ENCODE data around the gene GP1BA.

GP1BA gene

DNA sequence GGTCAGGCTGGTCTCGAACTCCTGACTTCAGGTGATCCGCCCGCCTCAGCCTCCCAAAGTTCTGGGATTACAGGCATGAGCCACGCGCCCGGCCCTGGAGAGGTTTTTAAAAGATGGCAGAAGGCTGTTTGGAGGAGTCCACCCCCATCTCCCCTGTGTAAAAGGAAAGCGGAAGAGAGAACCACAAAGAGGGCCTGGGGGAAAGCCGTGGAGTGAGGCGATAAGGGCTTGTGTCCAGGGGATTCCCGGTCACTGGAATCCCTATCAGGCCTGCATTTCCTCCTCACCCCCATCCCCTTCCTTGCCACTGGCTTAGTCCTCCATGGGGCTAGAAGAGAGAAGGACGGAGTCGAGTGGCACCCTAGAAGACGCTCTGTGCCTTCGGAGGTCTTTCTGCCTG is at the start of gene GP1BA:
Gene GP1BA (plus strand): TSS at position 315 of the 400 bp plus-strand sequence. CDS start 328 bp downstream, outside the sequence.
- DNase-seq (ENCODE audit: low read depth): no peak

DNA sequence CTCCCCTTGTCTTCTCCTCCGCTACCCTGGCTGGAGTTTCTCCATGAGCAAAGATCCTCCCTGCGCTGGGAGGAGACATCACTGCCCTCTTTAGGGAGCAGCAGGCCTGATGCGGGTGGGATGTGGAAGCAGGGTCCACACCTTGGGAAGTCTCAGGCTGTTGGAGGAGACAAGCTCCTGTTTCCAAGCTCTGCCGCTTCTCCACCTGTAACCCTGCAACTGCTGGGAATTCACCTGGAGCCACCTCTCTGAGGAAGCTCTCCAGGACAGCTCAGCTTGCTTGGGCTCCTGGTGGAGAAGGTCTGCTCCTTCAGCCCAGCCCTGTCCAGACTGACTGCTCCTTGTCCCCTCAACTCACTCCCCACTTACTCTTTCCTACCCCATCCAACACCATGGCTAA is 47.6 kb upstream of the GP1BA start:
- no peak for DNase-seq (ENCODE audit: low read depth)

DNA sequence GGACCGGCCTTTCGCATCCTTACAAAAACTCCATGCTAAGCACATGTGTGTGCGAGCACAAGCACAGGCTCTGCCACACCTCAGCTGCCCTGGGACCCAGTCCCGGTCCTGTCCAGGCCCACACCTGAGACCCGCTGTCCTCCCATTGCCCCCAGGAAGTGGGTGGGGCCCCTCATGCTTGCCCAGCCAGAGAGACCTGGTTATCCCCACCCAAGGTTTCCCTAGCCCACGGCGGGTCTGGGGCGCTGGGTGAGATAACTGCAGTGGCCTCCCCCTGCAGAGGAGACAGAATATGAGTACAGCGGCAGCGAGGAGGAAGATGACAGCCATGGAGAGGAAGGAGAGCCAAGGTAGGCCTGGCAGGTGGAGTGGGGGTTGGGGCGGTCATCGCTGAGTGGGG is 45.2 kb upstream of the GP1BA start:
- DNase-seq (ENCODE audit: low read depth): no peak

DNA sequence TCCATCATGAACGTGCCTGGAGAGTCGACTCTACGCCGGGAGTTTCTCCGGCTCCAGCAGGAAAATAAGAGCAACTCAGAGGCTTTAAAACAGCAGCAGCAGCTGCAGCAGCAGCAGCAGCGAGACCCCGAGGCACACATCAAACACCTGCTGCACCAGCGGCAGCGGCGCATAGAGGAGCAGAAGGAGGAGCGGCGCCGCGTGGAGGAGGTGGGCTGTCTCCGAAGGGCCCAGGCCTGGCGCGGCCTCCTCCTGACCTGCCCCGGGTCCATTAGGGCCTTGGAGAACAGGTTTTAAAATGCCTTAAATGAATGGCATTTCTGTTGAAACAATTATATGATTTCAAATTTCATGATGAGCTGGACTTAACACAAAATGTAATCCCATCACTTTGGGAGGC is 44.5 kb upstream of the GP1BA start:
- DNase-seq (ENCODE audit: low read depth): no peak

DNA sequence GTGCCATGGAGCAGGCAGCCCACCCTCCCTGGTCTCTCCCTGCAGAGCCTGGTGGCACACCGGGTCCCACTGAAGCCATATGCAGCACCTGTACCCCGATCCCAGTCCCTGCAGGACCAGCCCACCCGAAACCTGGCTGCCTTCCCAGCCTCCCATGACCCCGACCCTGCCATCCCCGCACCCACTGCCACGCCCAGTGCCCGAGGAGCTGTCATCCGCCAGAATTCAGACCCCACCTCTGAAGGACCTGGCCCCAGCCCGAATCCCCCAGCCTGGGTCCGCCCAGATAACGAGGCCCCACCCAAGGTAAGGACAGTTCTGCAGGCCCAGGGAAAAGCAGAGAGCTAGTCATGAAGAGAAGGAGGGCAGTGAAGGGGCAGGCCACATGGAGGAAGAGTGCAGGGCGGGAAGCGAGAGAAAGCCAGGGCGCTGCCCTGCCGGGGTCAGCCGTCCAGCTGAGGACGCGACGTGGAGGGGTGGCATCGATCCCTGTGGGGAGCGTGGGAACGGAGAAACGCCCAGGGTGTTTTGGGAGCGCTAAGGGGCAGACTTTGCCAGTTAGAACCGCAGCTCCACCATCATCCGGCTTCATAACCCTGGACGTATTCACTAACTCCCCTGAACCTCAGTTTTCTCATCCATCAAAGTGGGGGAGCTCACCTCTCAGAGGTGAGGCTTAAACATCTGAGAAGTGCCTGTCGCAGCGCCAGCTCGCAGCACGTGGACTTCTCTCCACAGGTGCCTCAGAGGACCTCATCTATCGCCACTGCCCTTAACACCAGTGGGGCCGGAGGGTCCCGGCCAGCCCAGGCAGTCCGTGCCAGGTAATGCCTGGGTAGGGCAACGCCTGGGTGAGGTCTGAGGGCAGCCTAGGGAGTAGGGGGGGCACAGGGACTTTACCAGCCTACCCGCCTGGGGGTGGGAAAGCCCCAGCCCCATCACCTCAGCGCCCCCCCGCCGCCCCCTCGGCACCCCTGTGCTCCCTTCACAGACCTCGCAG is 40.4 kb upstream of the GP1BA start:
- no peak for DNase-seq (ENCODE audit: low read depth)

DNA sequence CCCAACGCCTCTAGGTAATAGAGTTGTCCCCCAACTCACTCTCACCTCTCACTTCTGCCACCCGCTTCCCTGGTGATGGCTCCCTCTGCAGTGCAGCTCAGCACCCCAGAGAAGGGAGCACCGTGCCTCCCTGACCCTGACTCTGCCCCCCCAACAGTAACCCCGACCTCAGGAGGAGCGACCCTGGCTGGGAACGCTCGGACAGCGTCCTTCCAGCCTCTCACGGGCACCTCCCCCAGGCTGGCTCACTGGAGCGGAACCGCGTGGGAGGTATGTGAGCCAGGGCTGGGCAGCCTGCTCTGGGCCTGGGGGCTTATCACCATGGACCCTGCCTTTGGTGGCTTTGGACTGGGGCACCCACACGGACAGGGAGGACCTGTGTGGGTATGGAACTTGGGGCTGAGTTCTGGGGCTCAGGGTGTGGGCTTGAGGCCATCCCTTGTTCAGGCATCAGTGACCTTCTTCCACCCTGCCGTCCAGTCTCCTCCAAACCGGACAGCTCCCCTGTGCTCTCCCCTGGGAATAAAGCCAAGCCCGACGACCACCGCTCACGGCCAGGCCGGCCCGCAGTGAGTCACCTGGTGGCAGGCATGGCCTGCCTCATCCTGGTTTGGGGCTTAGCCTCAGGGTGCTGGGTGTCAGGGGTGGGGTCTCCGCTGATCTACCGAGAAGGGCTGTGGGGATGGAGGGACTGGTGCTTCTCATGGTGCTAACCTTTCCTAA is 39.4 kb upstream of the GP1BA start:
- DNase-seq (ENCODE audit: low read depth): no peak

DNA sequence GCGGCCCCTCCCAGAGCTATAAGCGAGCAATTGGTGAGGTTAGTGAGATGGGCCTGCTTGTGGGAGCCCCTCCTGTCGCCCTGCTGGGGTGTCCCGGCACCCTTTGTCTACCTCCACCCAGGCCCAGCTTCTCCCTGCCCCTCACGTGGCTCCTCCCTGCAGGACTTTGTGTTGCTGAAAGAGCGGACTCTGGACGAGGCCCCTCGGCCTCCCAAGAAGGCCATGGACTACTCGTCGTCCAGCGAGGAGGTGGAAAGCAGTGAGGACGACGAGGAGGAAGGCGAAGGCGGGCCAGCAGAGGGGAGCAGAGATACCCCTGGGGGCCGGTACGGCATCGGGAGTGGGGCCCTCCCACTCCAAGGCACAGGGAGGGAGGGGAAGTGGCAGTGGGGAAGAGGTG is 38.8 kb upstream of the GP1BA start:
- no peak for DNase-seq (ENCODE audit: low read depth)

DNA sequence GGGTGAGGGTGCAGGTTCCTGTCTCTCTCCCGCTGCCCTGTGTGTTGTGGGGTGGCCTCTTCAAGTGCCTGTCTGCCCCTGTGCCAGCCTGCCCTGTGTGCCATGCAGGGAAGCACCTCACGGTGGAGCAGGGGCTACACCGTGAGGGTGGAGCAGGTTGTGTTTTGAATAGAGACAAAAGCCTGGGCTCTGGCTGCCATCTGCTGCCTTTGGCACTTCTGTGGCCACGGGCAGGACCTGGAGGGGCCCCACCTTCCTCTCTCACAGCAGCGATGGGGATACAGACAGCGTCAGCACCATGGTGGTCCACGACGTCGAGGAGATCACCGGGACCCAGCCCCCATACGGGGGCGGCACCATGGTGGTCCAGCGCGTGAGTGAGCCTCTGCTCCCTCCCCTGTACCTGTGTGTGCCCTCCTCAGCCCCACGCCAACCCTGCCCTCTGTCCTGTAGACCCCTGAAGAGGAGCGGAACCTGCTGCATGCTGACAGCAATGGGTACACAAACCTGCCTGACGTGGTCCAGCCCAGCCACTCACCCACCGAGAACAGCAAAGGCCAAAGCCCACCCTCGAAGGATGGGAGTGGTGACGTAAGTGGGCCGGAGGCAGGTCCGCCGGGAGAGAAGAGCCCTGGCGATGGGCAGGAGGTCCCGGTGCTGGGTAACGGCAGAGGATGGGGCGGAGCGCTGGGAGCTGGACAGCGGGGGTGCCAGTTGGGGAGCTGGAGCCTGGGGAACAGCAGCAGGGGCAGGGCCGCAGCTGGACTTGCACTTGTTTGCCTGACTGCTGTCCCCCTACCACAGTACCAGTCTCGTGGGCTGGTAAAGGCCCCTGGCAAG is 38.1 kb upstream of the GP1BA start:
- no peak for DNase-seq (ENCODE audit: low read depth)

DNA sequence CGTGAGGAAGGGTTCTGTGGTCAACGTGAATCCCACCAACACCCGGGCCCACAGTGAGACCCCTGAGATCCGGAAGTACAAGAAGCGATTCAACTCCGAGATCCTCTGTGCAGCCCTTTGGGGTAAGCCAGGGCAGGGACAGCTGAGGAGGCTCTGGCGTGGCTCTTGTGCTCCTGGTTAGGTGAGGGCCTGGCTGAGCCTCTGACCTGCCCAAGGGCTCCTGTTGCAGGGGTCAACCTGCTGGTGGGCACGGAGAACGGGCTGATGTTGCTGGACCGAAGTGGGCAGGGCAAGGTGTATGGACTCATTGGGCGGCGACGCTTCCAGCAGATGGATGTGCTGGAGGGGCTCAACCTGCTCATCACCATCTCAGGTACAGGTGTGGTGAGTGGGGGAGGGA is 37.0 kb upstream of the GP1BA start:
- no peak for DNase-seq (ENCODE audit: low read depth)

DNA sequence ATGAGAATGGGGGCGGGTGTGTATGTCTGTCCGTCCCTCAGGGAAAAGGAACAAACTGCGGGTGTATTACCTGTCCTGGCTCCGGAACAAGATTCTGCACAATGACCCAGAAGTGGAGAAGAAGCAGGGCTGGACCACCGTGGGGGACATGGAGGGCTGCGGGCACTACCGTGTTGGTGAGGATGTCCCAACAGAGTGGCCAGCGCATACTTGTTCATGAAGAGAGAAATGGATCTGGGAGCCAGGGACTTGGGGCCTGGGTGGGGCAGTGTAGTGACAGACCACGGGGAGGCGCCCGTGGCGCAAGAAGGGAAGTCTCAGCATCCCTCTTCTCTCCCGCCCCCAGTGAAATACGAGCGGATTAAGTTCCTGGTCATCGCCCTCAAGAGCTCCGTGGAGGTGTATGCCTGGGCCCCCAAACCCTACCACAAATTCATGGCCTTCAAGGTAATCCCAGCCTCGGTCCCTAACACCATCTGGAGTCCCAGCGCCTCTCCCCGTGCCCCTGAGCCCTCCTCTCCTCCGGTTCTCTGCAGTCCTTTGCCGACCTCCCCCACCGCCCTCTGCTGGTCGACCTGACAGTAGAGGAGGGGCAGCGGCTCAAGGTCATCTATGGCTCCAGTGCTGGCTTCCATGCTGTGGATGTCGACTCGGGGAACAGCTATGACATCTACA is 36.3 kb upstream of the GP1BA start:
- no peak for DNase-seq (ENCODE audit: low read depth)

DNA sequence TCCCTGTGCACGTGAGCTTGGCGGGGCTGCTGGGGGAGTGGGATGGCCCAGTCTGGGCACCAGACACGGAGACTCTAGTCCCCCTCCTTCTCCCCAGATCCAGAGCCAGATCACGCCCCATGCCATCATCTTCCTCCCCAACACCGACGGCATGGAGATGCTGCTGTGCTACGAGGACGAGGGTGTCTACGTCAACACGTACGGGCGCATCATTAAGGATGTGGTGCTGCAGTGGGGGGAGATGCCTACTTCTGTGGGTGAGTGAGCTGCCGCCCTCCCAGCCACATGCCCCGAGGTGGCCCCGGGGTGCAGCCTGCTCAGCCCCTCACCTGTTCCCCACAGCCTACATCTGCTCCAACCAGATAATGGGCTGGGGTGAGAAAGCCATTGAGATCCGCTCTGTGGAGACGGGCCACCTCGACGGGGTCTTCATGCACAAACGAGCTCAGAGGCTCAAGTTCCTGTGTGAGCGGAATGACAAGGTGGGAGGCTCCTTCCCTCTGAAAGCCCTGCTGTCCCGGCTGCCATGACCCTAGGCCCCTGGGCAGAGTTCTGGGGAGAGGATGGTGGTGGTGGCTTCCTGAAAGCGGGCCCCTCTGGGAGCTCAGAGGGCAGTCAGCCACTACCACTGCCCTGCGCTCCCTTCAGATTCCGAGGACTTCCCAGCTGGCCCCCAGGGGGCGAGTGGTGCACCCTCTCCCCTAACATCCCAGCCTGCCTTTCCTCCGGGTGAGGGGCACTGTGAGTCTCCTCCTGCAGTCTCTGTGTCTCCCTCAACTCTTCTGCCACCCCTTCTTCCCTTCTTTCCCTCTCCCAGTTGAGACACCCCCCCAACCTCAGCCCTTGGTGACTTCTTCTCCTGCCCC is 35.5 kb upstream of the GP1BA start:
- DNase-seq (ENCODE audit: low read depth): no peak

DNA sequence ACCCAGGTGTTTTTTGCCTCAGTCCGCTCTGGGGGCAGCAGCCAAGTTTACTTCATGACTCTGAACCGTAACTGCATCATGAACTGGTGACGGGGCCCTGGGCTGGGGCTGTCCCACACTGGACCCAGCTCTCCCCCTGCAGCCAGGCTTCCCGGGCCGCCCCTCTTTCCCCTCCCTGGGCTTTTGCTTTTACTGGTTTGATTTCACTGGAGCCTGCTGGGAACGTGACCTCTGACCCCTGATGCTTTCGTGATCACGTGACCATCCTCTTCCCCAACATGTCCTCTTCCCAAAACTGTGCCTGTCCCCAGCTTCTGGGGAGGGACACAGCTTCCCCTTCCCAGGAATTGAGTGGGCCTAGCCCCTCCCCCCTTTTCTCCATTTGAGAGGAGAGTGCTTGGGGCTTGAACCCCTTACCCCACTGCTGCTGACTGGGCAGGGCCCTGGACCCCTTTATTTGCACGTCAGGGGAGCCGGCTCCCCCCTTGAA is 34.8 kb upstream of the GP1BA start:
- no peak for DNase-seq (ENCODE audit: low read depth)

DNA sequence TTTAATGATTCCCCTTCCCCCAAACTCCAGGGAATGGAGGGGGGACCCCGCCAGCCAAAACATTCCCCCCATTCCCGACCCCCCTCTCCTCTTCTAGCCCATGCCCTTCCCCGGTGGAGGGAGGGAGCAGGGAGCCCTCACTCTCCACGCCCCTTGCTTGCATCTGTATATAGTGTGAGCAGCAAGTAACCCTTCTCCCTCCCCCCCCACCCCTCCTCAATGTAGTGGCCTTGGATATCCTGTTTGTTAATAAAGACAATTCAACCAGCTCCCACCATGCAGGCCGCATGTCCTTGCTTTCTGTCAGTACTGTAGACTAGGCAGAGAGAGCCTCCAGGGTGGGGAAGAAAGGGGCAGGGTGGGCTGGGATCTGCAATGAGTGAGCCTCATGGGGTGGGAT is 34.3 kb upstream of the GP1BA start:
- DNase-seq (ENCODE audit: low read depth): no peak

DNA sequence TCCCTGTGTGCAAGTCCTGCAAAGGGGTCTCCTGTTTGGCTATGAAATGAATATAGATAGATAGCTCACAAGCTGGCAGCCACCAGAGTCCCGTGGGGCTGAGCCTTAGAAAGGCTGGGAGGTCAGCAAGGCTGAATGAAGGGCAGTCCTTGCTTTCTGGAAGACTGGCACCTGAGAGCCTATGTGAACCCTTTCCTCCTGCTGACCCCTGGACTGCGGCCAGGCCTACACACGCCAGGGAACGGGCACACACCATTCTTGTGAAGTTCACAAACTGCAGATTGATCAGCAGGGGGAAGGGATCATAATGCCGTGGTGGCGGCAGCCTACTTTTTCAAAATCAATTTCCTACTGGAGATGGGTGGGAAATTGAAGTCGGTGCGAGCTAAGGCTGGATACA is 33.7 kb upstream of the GP1BA start:
- DNase-seq (ENCODE audit: low read depth): no peak

DNA sequence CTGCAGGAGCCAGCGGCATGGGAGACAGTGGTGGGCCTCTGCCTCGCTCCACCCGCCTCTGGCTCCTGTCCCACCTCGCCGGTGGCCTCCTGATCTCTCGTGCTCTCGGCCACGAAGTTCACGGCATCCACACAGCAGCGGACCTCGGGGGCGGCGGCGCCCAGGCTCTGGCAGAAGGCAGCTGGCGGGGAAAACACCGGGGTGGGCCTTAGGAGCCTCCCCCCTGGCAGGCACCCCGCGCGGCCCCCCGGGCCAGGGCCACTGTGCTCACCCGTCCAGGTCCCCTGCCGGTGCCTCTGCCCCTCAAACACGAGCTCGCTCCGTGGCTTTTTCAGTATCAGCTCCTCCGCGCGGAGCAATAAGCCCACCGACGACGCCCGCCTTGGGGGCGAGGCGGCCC is 33.1 kb upstream of the GP1BA start:
- DNase-seq (ENCODE audit: low read depth): no peak

DNA sequence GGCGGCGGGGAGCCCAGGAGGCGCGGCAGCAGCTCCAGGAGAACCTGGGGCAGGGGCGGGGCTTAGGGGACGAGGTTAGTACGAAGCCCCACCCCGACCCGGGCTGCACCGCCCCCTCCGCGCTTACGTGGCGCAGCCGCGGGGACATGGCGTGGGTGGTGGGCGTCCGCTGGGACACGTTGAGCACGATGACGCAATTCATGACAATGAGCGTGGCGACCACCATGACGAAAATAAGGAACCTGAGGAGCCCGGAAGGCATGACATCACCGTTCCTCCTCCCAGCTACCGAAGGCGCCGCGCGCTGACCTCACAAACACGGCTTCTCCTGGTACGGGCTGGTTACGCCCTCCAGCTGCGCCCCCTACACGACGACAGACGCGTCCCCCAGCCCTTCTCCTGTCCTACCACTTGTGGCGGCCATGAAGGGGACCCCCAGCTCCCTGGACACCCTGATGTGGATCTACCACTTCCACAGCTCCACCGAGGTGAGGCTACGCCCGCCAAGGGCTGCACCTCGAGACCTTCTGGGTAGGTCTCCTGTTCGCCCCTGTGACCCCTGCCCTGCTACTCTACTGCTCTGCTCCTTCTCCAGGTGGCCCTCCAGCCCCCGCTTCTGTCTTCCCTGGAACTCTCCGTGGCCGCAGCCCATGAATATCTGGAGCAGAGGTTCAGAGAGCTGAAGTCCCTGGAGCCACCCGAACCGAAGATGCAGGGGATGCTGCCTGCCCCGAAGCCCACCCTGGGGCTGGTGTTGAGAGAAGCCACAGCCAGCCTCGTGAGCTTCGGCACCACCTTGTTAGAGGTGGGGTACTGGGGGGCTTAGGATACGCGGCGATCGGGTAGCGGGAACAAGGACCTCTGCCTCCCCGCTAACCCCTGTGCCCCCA is 32.5 kb upstream of the GP1BA start, which contains the start of gene C17orf107:
Gene C17orf107 (plus strand): TSS at position 196 of the 890 bp plus-strand sequence. CDS start 227 bp downstream, at position 423.
- DNase-seq (ENCODE audit: low read depth): peak; percentile 91

DNA sequence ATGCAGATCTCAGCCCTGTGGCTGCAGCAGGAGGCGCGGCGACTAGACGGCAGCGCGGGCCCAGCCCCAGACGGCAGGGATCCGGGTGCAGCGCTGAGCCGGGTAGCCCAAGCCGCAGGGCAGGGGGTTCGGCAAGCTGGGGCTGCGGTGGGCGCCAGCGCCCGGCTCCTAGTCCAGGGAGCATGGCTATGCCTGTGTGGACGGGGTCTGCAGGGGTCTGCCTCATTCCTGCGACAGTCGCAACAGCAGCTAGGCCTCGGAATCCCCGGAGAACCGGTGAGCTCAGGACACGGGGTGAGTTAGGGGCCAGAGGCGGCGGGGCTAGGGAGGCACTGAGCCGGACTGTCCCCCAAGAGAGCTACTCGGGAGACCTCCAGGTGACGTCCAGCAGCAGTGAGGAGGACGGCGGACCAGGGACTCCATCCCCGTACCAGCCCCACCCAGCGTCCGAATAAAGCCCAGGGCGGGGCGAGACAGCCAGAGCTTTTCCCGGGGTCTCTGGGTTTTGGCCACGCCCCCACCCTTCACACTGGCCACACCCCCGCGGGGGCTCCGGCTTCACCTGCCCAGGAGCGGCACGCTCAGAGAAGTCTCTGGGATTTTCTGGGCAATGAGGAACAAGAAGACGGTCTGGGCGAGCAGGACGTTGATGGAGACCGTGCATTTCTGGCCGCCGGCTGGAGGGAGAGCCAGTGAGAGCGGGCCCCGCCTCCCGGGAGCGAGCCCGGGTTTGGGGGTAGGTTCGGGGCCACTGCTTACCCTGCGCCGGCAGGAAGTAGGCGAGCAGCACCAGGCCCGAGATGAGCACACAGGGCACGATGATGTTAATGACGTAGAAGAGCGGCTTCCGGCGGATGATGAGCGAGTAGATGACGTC is 31.6 kb upstream of the GP1BA start:
- peak; percentile 12 for DNase-seq (ENCODE audit: low read depth)

DNA sequence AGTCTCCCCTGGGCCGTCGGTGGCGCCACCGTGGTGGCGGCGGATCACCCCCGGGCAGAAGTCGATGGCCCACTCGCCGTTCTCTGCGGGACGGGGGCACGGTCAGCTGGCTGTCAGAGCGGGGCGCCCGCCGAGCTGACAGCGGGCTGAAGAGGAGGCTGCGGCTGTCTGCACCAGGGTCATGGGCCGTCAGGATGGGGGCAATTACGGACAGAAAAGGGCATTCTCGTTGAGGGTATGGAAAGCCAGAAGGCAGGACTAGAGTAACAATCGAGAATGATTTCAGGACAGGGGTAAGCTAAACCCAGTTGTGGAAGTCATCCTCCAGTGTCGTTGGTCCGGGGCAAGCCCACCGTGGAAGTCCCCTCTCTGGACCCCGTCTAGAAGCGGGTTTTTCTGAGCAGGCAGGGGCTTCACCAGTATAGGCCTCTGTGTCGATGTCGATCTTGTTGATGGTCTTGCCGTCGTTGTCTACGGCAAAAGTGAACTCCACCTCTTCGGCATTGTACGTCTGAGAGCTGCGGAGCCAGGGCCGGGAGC is 30.9 kb upstream of the GP1BA start:
- no peak for DNase-seq (ENCODE audit: low read depth)
